DMS 273 (cell line): ENCODE measurements around the gene WDR70.
A peak's percentile ranks its signal among the peaks of the same experiment; 100 is the strongest.
"Not testable (repeated sequence)": the region's sequence is repeated elsewhere in the genome, so short reads cannot be mapped to it uniquely, and the experiment has no call there.

ENCODE experiments used
- DNase-seq: peaks from one replicate; lab custom pipeline; 2025; ENCODE audit not compliant: unreplicated experiment; lab: John Stamatoyannopoulos, UW

WDR70 gene

GRCh38 chr5:37742111-37742510 lies 363.0 kb downstream of the WDR70 start:
- DNase-seq, result no peak

GRCh38 chr5:37751227-37751626 lies 372.1 kb downstream of the WDR70 start:
- no peak for DNase-seq

GRCh38 chr5:37754976-37755375 lies 375.9 kb downstream of the WDR70 start:
- no peak for DNase-seq

- no peak for DNase-seq
Measured at GRCh38 chr5:37755581-37755980, 376.5 kb downstream of the WDR70 start.

- no peak for DNase-seq
Measured at GRCh38 chr5:37756248-37756647, 377.1 kb downstream of the WDR70 start.

GRCh38 chr5:37757980-37758582 lies 379.0 kb downstream of the WDR70 start:
- DNase-seq, result peak; percentile 36

- DNase-seq, result no peak
Measured at GRCh38 chr5:37767251-37767650, 388.1 kb downstream of the WDR70 start.

GRCh38 chr5:37767961-37768360 lies 388.8 kb downstream of the WDR70 start:
- no peak for DNase-seq

- no peak for DNase-seq
Measured at GRCh38 chr5:37768371-37768770, 389.3 kb downstream of the WDR70 start.

- DNase-seq, result no peak
Measured at GRCh38 chr5:37769108-37769507, 390.0 kb downstream of the WDR70 start.

GRCh38 chr5:37769840-37770239 lies 390.7 kb downstream of the WDR70 start:
- DNase-seq, result no peak

- no peak for DNase-seq
Measured at GRCh38 chr5:37770786-37771185, 391.7 kb downstream of the WDR70 start.

GRCh38 chr5:37771203-37771611 lies 392.1 kb downstream of the WDR70 start:
- no peak for DNase-seq

GRCh38 chr5:37771731-37772130 lies 392.6 kb downstream of the WDR70 start:
- no peak for DNase-seq

GRCh38 chr5:37772255-37772654 lies 393.1 kb downstream of the WDR70 start:
- no peak for DNase-seq

- no peak for DNase-seq
Measured at GRCh38 chr5:37773809-37774208, 394.7 kb downstream of the WDR70 start.

- peak; percentile 83 for DNase-seq
Measured at GRCh38 chr5:37774912-37775483, 395.9 kb downstream of the WDR70 start.

- DNase-seq, result no peak
Measured at GRCh38 chr5:37776826-37777225, 397.7 kb downstream of the WDR70 start.

- DNase-seq, result no peak
Measured at GRCh38 chr5:37777432-37778130, 398.5 kb downstream of the WDR70 start.

- DNase-seq, result not testable (repeated sequence)
Measured at GRCh38 chr5:37781409-37781808, 402.3 kb downstream of the WDR70 start.

- DNase-seq, result no peak
Measured at GRCh38 chr5:37786416-37786815, 407.3 kb downstream of the WDR70 start.

- DNase-seq, result no peak
Measured at GRCh38 chr5:37786862-37787519, 407.9 kb downstream of the WDR70 start.
